MM.1S (cell line): ENCODE measurements around the gene BMPR1A.
"Not testable (repeated sequence)": the region's sequence is repeated elsewhere in the genome, so short reads cannot be mapped to it uniquely, and the experiment has no call there.

ENCODE experiments used
- DNase-seq: peaks from one replicate; pipeline ENCODE4 v3.0.0-alpha.2; 2015
- H2AFZ ChIP-seq: fragments of 300-600 bp; sonication (generic); 2 replicates; pipeline ENCODE4 v1.6.0; 2016; ENCODE audit warnings: antibody characterized with exemption, low read length
- H3F3A ChIP-seq: fragments of 300-600 bp; sonication (generic); 2 replicates; pipeline ENCODE4 v1.6.1; 2016; ENCODE audit warnings: mild to moderate bottlenecking, antibody characterized with exemption, low read length, moderate library complexity, mixed read lengths; ENCODE audit not compliant: insufficient read depth
- H3K27ac ChIP-seq: fragments of 300-600 bp; sonication (generic); 2 replicates; pipeline ENCODE4 v1.5.1; 2016; ENCODE audit warnings: mild to moderate bottlenecking, low read length
- H3K27me3 ChIP-seq: fragments of 300-600 bp; sonication (generic); replicated peaks from 2 replicates; pipeline ENCODE4 v1.6.0; 2016; ENCODE audit warnings: low read length; ENCODE audit not compliant: insufficient read depth
- H3K36me3 ChIP-seq: fragments of 300-600 bp; sonication (generic); replicated peaks from 2 replicates; pipeline ENCODE4 v1.6.1; 2016; ENCODE audit warnings: mild to moderate bottlenecking, low read length, mixed read lengths; ENCODE audit not compliant: insufficient read depth
- H3K4me1 ChIP-seq: fragments of 300-600 bp; sonication (generic); 2 replicates; pipeline ENCODE4 v1.6.1; 2016; ENCODE audit warnings: low read length, mixed read lengths
- H3K4me2 ChIP-seq: fragments of 300-600 bp; sonication (generic); 2 replicates; pipeline ENCODE4 v1.6.0; 2016; ENCODE audit warnings: low read depth, low read length
- H3K4me3 ChIP-seq: fragments of 300-600 bp; sonication (generic); 2 replicates; pipeline ENCODE4 v1.5.1; 2016; ENCODE audit warnings: low read length, mixed read lengths
- H3K79me2 ChIP-seq: fragments of 300-600 bp; sonication (generic); 2 replicates; pipeline ENCODE4 v1.6.1; 2016; ENCODE audit warnings: mixed run types, low read length, mixed read lengths
- H3K9ac ChIP-seq: fragments of 300-600 bp; sonication (generic); 2 replicates; pipeline ENCODE4 v1.6.1; 2016; ENCODE audit warnings: low read length, mixed read lengths
- H3K9me2 ChIP-seq: fragments of 300-600 bp; sonication (generic); replicated peaks from 2 replicates; pipeline ENCODE4 v1.6.1; 2016; ENCODE audit warnings: mild to moderate bottlenecking, low read length, mixed read lengths; ENCODE audit not compliant: insufficient read depth
- H3K9me3 ChIP-seq: fragments of 300-600 bp; sonication (generic); replicated peaks from 2 replicates; pipeline ENCODE4 v1.6.1; 2016; ENCODE audit warnings: mild to moderate bottlenecking, low read length, mixed read lengths; ENCODE audit not compliant: insufficient read depth
- H4K20me1 ChIP-seq: fragments of 300-600 bp; sonication (generic); 2 replicates; pipeline ENCODE4 v1.6.1; 2016; ENCODE audit warnings: mild to moderate bottlenecking, low read length, moderate library complexity, mixed read lengths; ENCODE audit not compliant: insufficient read depth
- CTCF ChIP-seq: fragments of 300-600 bp; sonication (generic); IDR thresholded peaks from 2 replicates; pipeline ENCODE4 v1.5.1; 2016; ENCODE audit warnings: antibody characterized with exemption, low read length, mixed read lengths
- EZH2 ChIP-seq: fragments of 300-600 bp; sonication (generic); optimal IDR thresholded peaks from 2 replicates; pipeline ENCODE3; 2017; ENCODE audit warnings: low read depth, mild to moderate bottlenecking, antibody characterized with exemption, low read length, mixed read lengths
- EZH2phosphoT487 ChIP-seq: fragments of 300-600 bp; sonication (generic); IDR thresholded peaks from 2 replicates; pipeline ENCODE4 v1.6.1; 2018; ENCODE audit warnings: antibody characterized with exemption, low read length

Gene BMPR1A

GRCh38 chr10:86937502-86938154 is 181.2 kb downstream of the BMPR1A start:
- no peak overlapping the region for H3K4me3 ChIP-seq
- no peaks in the 10 kb centered on the region for H3K79me2 ChIP-seq
- no peaks in the 10 kb centered on the region for H3K4me1 ChIP-seq
- no peak overlapping the region for H3K27ac ChIP-seq
- H3F3A ChIP-seq, result no peaks in the 10 kb centered on the region
- no peaks in the 10 kb centered on the region for H4K20me1 ChIP-seq
- H3K27me3 ChIP-seq, result no peaks in the 10 kb centered on the region
- DNase-seq, result no peak
- TF ChIP-seq EZH2phosphoT487 (no peak), EZH2 (no peak), CTCF (no peak)
- no peaks in the 10 kb centered on the region for H3K9me2 ChIP-seq
- H3K36me3 ChIP-seq, result no peaks in the 10 kb centered on the region
- no peak overlapping the region for H2AFZ ChIP-seq
- H3K9ac ChIP-seq, result no peak overlapping the region
- H3K9me3 ChIP-seq, result no peaks in the 10 kb centered on the region
- H3K4me2 ChIP-seq, result no peak overlapping the region

GRCh38 chr10:86938260-86938659 is 181.8 kb downstream of the BMPR1A start:
- Histone ChIP-seq H3K9ac (no peak overlapping the region), H3F3A (no peaks in the 10 kb centered on the region), H3K4me2 (no peak overlapping the region), H3K9me2 (no peaks in the 10 kb centered on the region), H3K9me3 (no peaks in the 10 kb centered on the region), H3K36me3 (no peaks in the 10 kb centered on the region), H3K27me3 (no peaks in the 10 kb centered on the region), H4K20me1 (no peaks in the 10 kb centered on the region), H3K79me2 (no peaks in the 10 kb centered on the region), H3K4me3 (no peak overlapping the region), H2AFZ (no peak overlapping the region), H3K4me1 (no peaks in the 10 kb centered on the region), H3K27ac (no peak overlapping the region)
- no peak for DNase-seq
- TF ChIP-seq EZH2, result no peak
- TF ChIP-seq EZH2phosphoT487, result no peak
- no peak for TF ChIP-seq CTCF

GRCh38 chr10:86940076-86940475 is 183.7 kb downstream of the BMPR1A start:
- H3F3A ChIP-seq, H3K4me3 ChIP-seq, DNase-seq, H3K79me2 ChIP-seq, H4K20me1 ChIP-seq, H3K4me2 ChIP-seq, H3K9me3 ChIP-seq, H3K27me3 ChIP-seq, H3K9me2 ChIP-seq, H3K4me1 ChIP-seq, H3K9ac ChIP-seq, H3K27ac ChIP-seq, H3K36me3 ChIP-seq: not testable (repeated sequence)
- H2AFZ ChIP-seq, result peak overlapping the region; percentile 86; the same call in 1 of the 2 replicates

GRCh38 chr10:86940677-86941076 is 184.3 kb downstream of the BMPR1A start:
- H3K27ac ChIP-seq, result no peak overlapping the region
- no peak overlapping the region for H3K4me2 ChIP-seq
- no peaks in the 10 kb centered on the region for H3K9me2 ChIP-seq
- no peak overlapping the region for H2AFZ ChIP-seq
- no peaks in the 10 kb centered on the region for H4K20me1 ChIP-seq
- DNase-seq, result no peak
- no peaks in the 10 kb centered on the region for H3K4me1 ChIP-seq
- no peaks in the 10 kb centered on the region for H3K27me3 ChIP-seq
- H3K36me3 ChIP-seq, result no peaks in the 10 kb centered on the region
- H3K4me3 ChIP-seq, result no peak overlapping the region
- no peaks in the 10 kb centered on the region for H3K9me3 ChIP-seq
- no peak overlapping the region for H3K9ac ChIP-seq
- no peaks in the 10 kb centered on the region for H3K79me2 ChIP-seq
- TF ChIP-seq EZH2phosphoT487, result no peak
- no peak for TF ChIP-seq EZH2
- no peak for TF ChIP-seq CTCF
- no peaks in the 10 kb centered on the region for H3F3A ChIP-seq
